A673 (cell line): ENCODE data around the gene A1BG. TPM values are rescaled to one million over a fixed set of nuclear protein-coding genes. Genes with fewer than 3 reads are reported as not detected.

Experiments used
- BruUV-seq: library from RNA; stranded (reverse); fragments of 400-500 nt; replicated peaks from 2 replicates; lab custom pipeline; 2021; lab: Mats Ljungman, UMichigan
- CTCF ChIA-PET: fragments of 300-600 bp; sonication (Branson Sonifier 250); formaldehyde crosslinking; loops from one replicate; lab custom pipeline; 2022; ENCODE audit warnings: antibody characterized with exemption; lab: Charles Lee
- POLR2A ChIA-PET: fragments of 300-600 bp; sonication (Branson Sonifier 250); formaldehyde crosslinking; loops from one replicate; lab custom pipeline; 2022; ENCODE audit warnings: antibody characterized with exemption; ENCODE audit not compliant: low non-redundant PET; lab: Charles Lee
- DNase-seq: peaks from one replicate; pipeline ENCODE4 v3.0.0-alpha.2; 2015; ENCODE audit warnings: low spot score
- H3K27ac ChIP-seq: fragments of 200-600 bp; sonication (generic); 2 replicates; pipeline ENCODE4 v1.5.1; 2016; ENCODE audit warnings: mixed run types, low read depth, mild to moderate bottlenecking, mixed read lengths, antibody characterized with exemption, low read length; ENCODE audit not compliant: poor library complexity, severe bottlenecking
- H3K27me3 ChIP-seq: fragments of 200-600 bp; sonication (generic); replicated peaks from 2 replicates; pipeline ENCODE4 v1.6.1; 2017; ENCODE audit warnings: mixed run types, low read depth, mild to moderate bottlenecking, mixed read lengths, antibody characterized with exemption, low read length; ENCODE audit not compliant: insufficient read depth, poor library complexity
- H3K36me3 ChIP-seq: fragments of 200-600 bp; sonication (generic); 2 replicates; pipeline ENCODE4 v1.6.1; 2016; ENCODE audit warnings: mixed run types, mild to moderate bottlenecking, mixed read lengths, antibody characterized with exemption, low read length; ENCODE audit not compliant: insufficient read depth, poor library complexity, severe bottlenecking
- H3K4me1 ChIP-seq: fragments of 200-600 bp; sonication (generic); 2 replicates; pipeline ENCODE4 v1.6.1; 2017; ENCODE audit warnings: mixed run types, mild to moderate bottlenecking, mixed read lengths, antibody characterized with exemption, low read length; ENCODE audit not compliant: insufficient read depth, poor library complexity, severe bottlenecking
- H3K4me3 ChIP-seq: fragments of 200-600 bp; sonication (generic); 2 replicates; pipeline ENCODE4 v1.5.1; 2016; ENCODE audit warnings: low read depth, mixed run types, mild to moderate bottlenecking, mixed read lengths, low read length; ENCODE audit not compliant: poor library complexity, severe bottlenecking
- H3K9me3 ChIP-seq: fragments of 200-600 bp; sonication (generic); 2 replicates; pipeline ENCODE4 v1.6.1; 2016; ENCODE audit warnings: mixed run types, low read depth, mild to moderate bottlenecking, mixed read lengths, antibody characterized with exemption, low read length; ENCODE audit not compliant: poor library complexity, severe bottlenecking
- EZH2 ChIP-seq: fragments of 200-600 bp; sonication (generic); IDR thresholded peaks from 2 replicates; pipeline ENCODE4 v1.6.1; 2017; ENCODE audit warnings: borderline replicate concordance, low read depth, mild to moderate bottlenecking, mixed read lengths, antibody characterized with exemption, low read length; ENCODE audit not compliant: poor library complexity, severe bottlenecking
- intact Hi-C: fragments of 100-400 bp; cut with micrococcal nuclease; formaldehyde crosslinking; loops from one replicate; pipeline ENCODE4 v1.10.0; 2022; ENCODE audit not compliant: unreplicated experiment
- total RNA-seq: library from RNA; stranded (reverse); gene quantifications from 2 replicates; pipeline ENCODE4 v1.2.3, GENCODE V29; 2021
- TF ChIP-seq, protein P1 (sequence below): fragments of 300-800, 200-600 bp; sonication (generic); conservative IDR thresholded peaks from 2 replicates; pipeline ENCODE4 v1.5.1; 2017; ENCODE audit warnings: low read depth, mild to moderate bottlenecking, antibody characterized with exemption, low read length, moderate library complexity, mixed read lengths

A1BG gene
- total RNA-seq, 1 experiment from 2014 or later: 15.2 TPM

- no TSS peak for BruUV-seq
- Histone ChIP-seq H3K9me3 (no peaks in the 10 kb centered on the region), H3K27me3 (no peaks in the 10 kb centered on the region), H3K4me1 (peaks cover 14% of the 10 kb centered on the region), H3K36me3 (no peaks in the 10 kb centered on the region), H3K27ac (peak overlapping the region; percentile 88), H3K4me3 (peak overlapping the region; percentile 72)
- TF ChIP-seq, protein P1, sequence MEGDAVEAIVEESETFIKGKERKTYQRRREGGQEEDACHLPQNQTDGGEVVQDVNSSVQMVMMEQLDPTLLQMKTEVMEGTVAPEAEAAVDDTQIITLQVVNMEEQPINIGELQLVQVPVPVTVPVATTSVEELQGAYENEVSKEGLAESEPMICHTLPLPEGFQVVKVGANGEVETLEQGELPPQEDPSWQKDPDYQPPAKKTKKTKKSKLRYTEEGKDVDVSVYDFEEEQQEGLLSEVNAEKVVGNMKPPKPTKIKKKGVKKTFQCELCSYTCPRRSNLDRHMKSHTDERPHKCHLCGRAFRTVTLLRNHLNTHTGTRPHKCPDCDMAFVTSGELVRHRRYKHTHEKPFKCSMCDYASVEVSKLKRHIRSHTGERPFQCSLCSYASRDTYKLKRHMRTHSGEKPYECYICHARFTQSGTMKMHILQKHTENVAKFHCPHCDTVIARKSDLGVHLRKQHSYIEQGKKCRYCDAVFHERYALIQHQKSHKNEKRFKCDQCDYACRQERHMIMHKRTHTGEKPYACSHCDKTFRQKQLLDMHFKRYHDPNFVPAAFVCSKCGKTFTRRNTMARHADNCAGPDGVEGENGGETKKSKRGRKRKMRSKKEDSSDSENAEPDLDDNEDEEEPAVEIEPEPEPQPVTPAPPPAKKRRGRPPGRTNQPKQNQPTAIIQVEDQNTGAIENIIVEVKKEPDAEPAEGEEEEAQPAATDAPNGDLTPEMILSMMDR: no peak
- TF ChIP-seq EZH2: no peak
- intact Hi-C loops: loop anchor here (1.0 kb wide), 1 partner anchor 158 kb away; no protein-coding TSS in a partner anchor
- DNase-seq: peak; percentile 100
- POLR2A ChIA-PET: no interaction called here
- CTCF ChIA-PET: no interaction called here
These were observed 47.9 kb upstream of the A1BG start for GRCh38 chr19:58400916-58401839.

- peak overlapping the region; percentile 72 for H3K4me3 ChIP-seq
- DNase-seq: no peak
These were observed 47.1 kb upstream of the A1BG start for GRCh38 chr19:58400316-58400915.

DNA sequence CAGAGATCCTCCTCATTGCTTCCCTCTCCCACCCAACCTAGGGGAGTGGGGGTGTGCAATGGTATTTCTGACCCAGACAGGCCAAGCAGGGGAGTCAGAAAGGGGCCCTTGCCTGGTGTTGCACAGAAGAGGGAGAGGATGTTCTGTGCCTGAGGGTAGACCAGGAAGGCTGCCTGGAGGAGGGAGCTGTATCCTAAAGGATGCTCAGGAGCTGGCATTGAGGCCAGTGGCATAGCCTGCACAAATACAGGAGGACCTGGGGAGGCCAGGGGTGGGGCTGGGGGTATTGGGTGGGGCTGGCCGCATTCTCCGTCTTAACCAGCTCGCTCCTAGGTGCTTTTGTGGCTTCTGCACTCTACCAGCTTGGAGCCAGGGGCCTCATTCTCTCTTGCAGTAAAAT, 46.6 kb upstream of the A1BG start:
- POLR2A ChIA-PET: no interaction called here
- no peaks in the 10 kb centered on the region for H3K9me3 ChIP-seq
- peaks cover 6% of the 10 kb centered on the region for H3K36me3 ChIP-seq
- H3K4me3 ChIP-seq: no peak overlapping the region
- DNase-seq: no peak
- intact Hi-C loops: no loop called here
- CTCF ChIA-PET: no interaction called here
- peaks cover 14% of the 10 kb centered on the region for H3K4me1 ChIP-seq
- H3K27me3 ChIP-seq: no peaks in the 10 kb centered on the region
- no peak overlapping the region for H3K27ac ChIP-seq
- BruUV-seq: no TSS peak
- TF ChIP-seq, protein P1: no peak
- TF ChIP-seq EZH2: no peak

More at GRCh38 chr19:58400316-58400915, 47.1 kb upstream of the A1BG start:
- ChIA-PET CTCF (no interaction called here), POLR2A (no interaction called here)
- no peaks in the 10 kb centered on the region for H3K27me3 ChIP-seq
- no peaks in the 10 kb centered on the region for H3K9me3 ChIP-seq
- TF ChIP-seq, protein P1: no peak
- no peak for TF ChIP-seq EZH2
- peak overlapping the region; percentile 41 for H3K27ac ChIP-seq
- H3K4me1 ChIP-seq: peaks cover 14% of the 10 kb centered on the region
- BruUV-seq: no TSS peak
- intact Hi-C loops: no loop called here
- peaks cover 1% of the 10 kb centered on the region for H3K36me3 ChIP-seq
